LNCaP clone FGC (cell line): ENCODE data around the gene PIK3IP1.

Source experiments
- DNase-seq: peaks from one replicate; pipeline ENCODE4 v3.0.0-alpha.2; 2011; ENCODE audit warnings: low read depth
- H3K4me3 ChIP-seq: 2 replicates; pipeline ENCODE4 v1.5.1; 2011; ENCODE audit warnings: mild to moderate bottlenecking, low read depth, low read length, control low read depth
- TF ChIP-seq, protein P1 (sequence below): IDR thresholded peaks from 2 replicates; pipeline ENCODE4 v1.5.1; 2012; ENCODE audit warnings: mild to moderate bottlenecking; ENCODE audit not compliant: control insufficient read depth, insufficient read depth; ENCODE audit errors: extremely low read depth

The PIK3IP1 gene

DNA sequence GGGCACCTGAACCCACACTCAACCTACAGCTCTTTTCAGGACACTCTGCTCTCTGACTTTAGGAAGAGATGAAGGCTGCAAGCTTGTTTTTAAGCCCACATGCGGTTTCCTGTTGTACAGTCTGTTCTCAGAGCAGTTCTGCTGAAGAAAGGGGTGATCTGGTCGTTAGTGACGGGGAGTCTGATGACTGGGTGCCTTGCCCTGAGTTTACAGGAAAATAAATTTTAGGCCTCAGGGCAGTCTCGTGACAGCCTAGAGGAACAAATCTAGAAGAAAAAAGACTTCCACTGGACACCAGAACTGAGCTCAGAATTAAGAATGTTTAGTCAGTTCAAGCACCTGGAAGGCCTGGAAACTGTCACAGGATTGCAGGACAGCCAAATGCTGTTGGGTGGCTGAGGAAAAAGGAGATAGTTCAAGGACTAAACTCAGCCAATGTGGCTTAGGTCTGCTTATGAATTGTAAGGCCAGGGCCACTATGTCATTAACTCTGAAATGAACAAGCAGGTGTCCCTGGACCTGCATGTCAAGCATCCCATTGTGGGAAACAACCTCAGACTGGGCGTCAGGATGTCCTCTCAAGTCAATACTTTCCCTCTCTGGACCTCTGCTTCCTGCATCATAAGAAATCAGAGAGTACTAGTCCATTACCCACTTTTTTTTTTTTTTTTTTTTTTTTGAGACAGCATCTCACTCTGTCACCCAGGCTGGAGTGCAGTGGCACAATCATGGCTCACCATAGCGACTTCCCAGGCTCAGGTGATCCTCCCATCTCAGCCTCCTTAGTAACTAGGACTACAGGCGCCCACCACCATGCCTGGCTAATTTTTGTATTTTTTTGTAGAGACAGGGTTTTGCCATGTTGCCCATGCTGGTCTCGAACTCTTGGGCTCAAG is 5.7 kb downstream of the PIK3IP1 start:
- H3K4me3 ChIP-seq: no peak overlapping the region
- no peak for DNase-seq
- TF ChIP-seq, protein P1, sequence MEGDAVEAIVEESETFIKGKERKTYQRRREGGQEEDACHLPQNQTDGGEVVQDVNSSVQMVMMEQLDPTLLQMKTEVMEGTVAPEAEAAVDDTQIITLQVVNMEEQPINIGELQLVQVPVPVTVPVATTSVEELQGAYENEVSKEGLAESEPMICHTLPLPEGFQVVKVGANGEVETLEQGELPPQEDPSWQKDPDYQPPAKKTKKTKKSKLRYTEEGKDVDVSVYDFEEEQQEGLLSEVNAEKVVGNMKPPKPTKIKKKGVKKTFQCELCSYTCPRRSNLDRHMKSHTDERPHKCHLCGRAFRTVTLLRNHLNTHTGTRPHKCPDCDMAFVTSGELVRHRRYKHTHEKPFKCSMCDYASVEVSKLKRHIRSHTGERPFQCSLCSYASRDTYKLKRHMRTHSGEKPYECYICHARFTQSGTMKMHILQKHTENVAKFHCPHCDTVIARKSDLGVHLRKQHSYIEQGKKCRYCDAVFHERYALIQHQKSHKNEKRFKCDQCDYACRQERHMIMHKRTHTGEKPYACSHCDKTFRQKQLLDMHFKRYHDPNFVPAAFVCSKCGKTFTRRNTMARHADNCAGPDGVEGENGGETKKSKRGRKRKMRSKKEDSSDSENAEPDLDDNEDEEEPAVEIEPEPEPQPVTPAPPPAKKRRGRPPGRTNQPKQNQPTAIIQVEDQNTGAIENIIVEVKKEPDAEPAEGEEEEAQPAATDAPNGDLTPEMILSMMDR: no peak

DNA sequence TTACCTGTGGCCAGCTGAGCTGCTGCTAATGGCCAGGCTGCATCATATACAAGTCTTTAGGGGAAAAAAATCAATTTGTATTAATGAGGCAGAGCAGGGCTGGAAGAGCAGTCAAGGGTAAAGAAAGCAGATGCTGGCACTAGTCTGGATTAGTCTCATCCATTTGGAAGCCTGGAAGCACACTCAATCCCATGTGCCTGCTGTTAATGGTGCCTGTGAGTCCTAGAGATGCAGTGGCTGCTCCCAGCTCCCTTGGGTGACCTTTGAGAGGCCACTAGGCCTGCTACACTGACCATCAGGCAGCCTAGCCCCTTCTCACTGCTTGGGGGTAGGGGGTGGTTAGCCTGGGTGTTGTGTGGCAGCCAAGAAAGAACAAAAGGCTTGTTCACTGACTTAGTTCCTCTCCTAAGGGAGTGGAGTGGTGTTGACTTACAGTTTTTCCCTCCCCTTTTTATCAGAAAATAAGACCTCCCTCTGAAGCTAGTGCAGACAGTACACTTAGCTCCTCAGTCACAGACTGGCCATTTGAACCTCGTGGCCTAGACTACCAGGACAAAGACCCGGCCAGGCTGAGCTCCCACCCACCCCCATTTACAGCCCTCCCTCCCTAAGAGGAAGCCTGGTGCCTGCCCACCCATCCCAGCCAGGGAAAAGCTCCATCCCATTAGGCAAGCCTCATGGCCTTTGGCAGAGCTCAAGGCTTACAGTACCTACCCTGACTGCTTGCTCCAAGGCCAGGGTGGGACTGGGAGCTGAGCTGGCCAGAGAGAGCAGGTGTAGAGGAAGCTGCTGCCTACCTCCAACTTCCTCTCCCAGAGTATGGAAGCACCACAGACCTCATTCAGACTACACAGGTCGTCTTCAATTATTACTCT is 7.8 kb downstream of the PIK3IP1 start:
- TF ChIP-seq, protein P1: no peak
- no peak overlapping the region for H3K4me3 ChIP-seq
- DNase-seq: no peak

DNA sequence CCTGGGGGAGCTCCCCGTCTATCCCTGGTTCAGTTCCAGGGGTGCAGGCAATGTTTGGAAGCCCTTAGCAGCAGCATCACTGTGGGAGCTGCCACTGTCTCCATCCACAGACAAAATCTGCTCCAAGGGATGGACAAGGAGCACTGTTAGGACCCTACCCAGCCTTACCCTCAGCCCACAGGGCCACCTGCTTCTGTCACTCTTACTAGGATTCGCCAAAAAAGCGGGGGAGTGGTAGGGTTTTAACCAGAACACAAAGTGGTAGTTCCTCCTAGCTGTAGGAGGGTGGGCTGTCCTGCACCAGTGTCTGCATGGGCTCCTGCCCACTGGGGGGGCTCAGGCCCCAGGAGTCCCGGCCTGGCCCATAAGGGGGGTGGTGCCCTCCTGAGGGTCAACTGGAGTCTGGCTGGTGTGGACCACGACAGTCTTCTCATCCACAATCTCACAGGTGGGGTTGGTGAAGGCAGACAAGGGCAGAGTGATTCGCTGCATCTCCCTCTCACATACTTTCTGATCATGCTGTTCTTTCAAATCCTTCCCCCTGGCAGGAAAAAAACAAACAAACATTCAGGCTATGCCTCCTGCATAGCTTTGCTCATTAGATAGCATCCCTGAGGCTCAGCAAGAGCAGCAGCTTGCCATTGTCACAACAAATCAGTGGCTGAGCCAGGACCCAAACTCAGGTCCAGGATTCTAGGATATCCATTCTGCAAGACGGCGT is 9.4 kb downstream of the PIK3IP1 start:
- no peak for DNase-seq
- TF ChIP-seq, protein P1: no peak

DNA sequence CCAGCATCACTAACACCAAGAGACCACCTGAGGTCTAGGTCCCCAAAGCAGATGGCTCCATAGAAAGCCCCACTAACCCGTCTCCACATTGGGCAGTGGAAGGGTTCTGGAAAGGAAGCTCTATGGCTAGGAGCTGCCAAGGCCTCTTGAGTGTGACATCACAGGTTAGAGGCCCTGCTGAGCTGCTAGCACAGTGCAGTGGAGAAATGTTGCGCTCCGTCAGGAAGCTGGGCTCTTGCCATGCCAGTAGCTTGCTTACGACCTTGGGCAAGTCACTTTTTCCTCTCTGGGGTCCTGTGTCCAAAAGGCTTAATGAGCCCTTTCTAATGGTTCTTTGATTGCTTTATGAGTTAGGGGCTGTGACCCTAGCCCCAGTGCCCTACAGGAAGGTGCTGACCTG is 10.6 kb downstream of the PIK3IP1 start:
- no peak for DNase-seq
- no peak overlapping the region for H3K4me3 ChIP-seq
- TF ChIP-seq, protein P1: no peak

More for the DNA sequence above, 9.4 kb downstream of the PIK3IP1 start:
- no peak overlapping the region for H3K4me3 ChIP-seq

DNA sequence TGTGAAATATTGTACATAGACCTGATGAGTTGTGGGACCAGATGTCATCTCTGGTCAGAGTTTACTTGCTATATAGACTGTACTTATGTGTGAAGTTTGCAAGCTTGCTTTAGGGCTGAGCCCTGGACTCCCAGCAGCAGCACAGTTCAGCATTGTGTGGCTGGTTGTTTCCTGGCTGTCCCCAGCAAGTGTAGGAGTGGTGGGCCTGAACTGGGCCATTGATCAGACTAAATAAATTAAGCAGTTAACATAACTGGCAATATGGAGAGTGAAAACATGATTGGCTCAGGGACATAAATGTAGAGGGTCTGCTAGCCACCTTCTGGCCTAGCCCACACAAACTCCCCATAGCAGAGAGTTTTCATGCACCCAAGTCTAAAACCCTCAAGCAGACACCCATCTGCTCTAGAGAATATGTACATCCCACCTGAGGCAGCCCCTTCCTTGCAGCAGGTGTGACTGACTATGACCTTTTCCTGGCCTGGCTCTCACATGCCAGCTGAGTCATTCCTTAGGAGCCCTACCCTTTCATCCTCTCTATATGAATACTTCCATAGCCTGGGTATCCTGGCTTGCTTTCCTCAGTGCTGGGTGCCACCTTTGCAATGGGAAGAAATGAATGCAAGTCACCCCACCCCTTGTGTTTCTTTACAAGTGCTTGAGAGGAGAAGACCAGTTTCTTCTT is 12.3 kb downstream of the PIK3IP1 start:
- no peak for DNase-seq
- no peak overlapping the region for H3K4me3 ChIP-seq
- TF ChIP-seq, protein P1: no peak

DNA sequence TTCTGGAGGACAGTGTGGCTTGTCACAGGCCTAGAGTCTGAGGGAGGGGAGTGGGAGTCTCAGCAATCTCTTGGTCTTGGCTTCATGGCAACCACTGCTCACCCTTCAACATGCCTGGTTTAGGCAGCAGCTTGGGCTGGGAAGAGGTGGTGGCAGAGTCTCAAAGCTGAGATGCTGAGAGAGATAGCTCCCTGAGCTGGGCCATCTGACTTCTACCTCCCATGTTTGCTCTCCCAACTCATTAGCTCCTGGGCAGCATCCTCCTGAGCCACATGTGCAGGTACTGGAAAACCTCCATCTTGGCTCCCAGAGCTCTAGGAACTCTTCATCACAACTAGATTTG is 13.0 kb downstream of the PIK3IP1 start:
- TF ChIP-seq, protein P1: no peak
- no peak for DNase-seq
- no peak overlapping the region for H3K4me3 ChIP-seq
